ENCODE data around the gene BICRA.
A peak's percentile ranks its signal among the peaks of the same experiment; 100 is the strongest.

Gene BICRA

GRCh38 chr19:47691782-47692181, 82.8 kb downstream of the BICRA start:
- DNase-seq (ENCODE audit: low read depth in 3 of 3, low spot score in 1 of 3) = no peak

GRCh38 chr19:47693489-47693888, 84.6 kb downstream of the BICRA start:
- no peak for DNase-seq (ENCODE audit: low read depth in 3 of 3, low spot score in 1 of 3)

GRCh38 chr19:47693903-47694302, 85.0 kb downstream of the BICRA start:
- no peak for DNase-seq (ENCODE audit: low read depth in 3 of 3, low spot score in 1 of 3)

GRCh38 chr19:47694466-47695273, 85.7 kb downstream of the BICRA start:
- no peak for DNase-seq (ENCODE audit: low read depth in 3 of 3, low spot score in 1 of 3)

GRCh38 chr19:47695533-47696262, 86.8 kb downstream of the BICRA start:
- DNase-seq (ENCODE audit: low read depth in 3 of 3, low spot score in 1 of 3) = no peak

- no peak for DNase-seq (ENCODE audit: low read depth in 3 of 3, low spot score in 1 of 3)
These were observed 87.7 kb downstream of the BICRA start for GRCh38 chr19:47696635-47697034.

GRCh38 chr19:47697863-47698609, 89.1 kb downstream of the BICRA start:
- DNase-seq (ENCODE audit: low read depth in 3 of 3, low spot score in 1 of 3) = peak in 1 of 3 donors; percentile 34

GRCh38 chr19:47698631-47699359, 89.9 kb downstream of the BICRA start:
- no peak for DNase-seq (ENCODE audit: low read depth in 3 of 3, low spot score in 1 of 3)

- DNase-seq (ENCODE audit: low read depth in 3 of 3, low spot score in 1 of 3) = peak in 1 of 3 donors; percentile 51
These were observed 90.5 kb downstream of the BICRA start for GRCh38 chr19:47699360-47699917.

- DNase-seq (ENCODE audit: low read depth in 3 of 3, low spot score in 1 of 3) = no peak
These were observed 92.2 kb downstream of the BICRA start for GRCh38 chr19:47700934-47701716.

GRCh38 chr19:47701717-47702552, 93.0 kb downstream of the BICRA start:
- no peak for DNase-seq (ENCODE audit: low read depth in 3 of 3, low spot score in 1 of 3)

- no peak for DNase-seq (ENCODE audit: low read depth in 3 of 3, low spot score in 1 of 3)
These were observed 93.7 kb downstream of the BICRA start for GRCh38 chr19:47702671-47703070.

GRCh38 chr19:47703301-47703700, 94.4 kb downstream of the BICRA start:
- DNase-seq (ENCODE audit: low read depth in 3 of 3, low spot score in 1 of 3) = no peak

GRCh38 chr19:47704024-47704423, 95.1 kb downstream of the BICRA start:
- no peak for DNase-seq (ENCODE audit: low read depth in 3 of 3, low spot score in 1 of 3)

- no peak for DNase-seq (ENCODE audit: low read depth in 3 of 3, low spot score in 1 of 3)
These were observed 95.7 kb downstream of the BICRA start for GRCh38 chr19:47704656-47705055.

- peak; percentile 37 to 64 (median 44) for DNase-seq (ENCODE audit: low read depth in 3 of 3, low spot score in 1 of 3)
These were observed 98.4 kb downstream of the BICRA start for GRCh38 chr19:47707135-47707925.

- DNase-seq (ENCODE audit: low read depth in 3 of 3, low spot score in 1 of 3) = no peak
These were observed 102.8 kb downstream of the BICRA start for GRCh38 chr19:47711652-47712242.

Data from stimulated activated CD4-positive, alpha-beta T cell treated with anti-CD3 and anti-CD28 coated beads, TNF-alpha, amount 100 ng/mL, for 1 hour (primary cell).